ENCODE measurements around the gene SLC8A2. TPM values are rescaled to one million over a fixed set of nuclear protein-coding genes. Genes with fewer than 3 reads are reported as not detected.
A peak's percentile ranks its signal among the peaks of the same experiment; 100 is the strongest.

Gene SLC8A2
- total and polyA plus RNA-seq, 3 donors from 2014 or later = 4.2 to 12.9 (median 5.0) TPM

- WGBS, 2 donors = 2 to 3% methylated on average over 12 to 32 of the region's 70 CpGs
These were observed 52.5 kb downstream of the SLC8A2 start, which contains the start of gene MEIS3 for GRCh38 chr19:47419030-47419783. MEIS3 (minus strand) TSS chr19:47419527; CDS start chr19:47419081, 446 bp downstream.

GRCh38 chr19:47418692-47419029 is 53.0 kb downstream of the SLC8A2 start:
- no peaks in the 10 kb centered on the region for H3K27me3 ChIP-seq
- TF ChIP-seq POLR2A (IDR thresholded peaks at IDR 0.05) = no peak
- no peak for TF ChIP-seq CTCF (IDR thresholded peaks at IDR 0.05)
- intact Hi-C loops (cut with DNase I; ENCODE audit: low total_unique reads) = no loop called here
- WGBS, 2 donors = 0 to 1% methylated on average over 7 to 9 of the region's 9 CpGs
- no peak overlapping the region for H3K27ac ChIP-seq
- no peaks in the 10 kb centered on the region for H3K36me3 ChIP-seq (ENCODE audit: low read depth, missing control alignments)
- H3K9me3 ChIP-seq = no peaks in the 10 kb centered on the region
- DNase-seq = no peak
- peaks cover 3% of the 10 kb centered on the region for H3K4me1 ChIP-seq
- H3K4me3 ChIP-seq = peak overlapping the region; percentile 53

More at GRCh38 chr19:47419030-47419783, 52.5 kb downstream of the SLC8A2 start, which contains the start of gene MEIS3:
- H3K27ac ChIP-seq = no peak within 1 kb of the TSS
- no peaks in the 10 kb centered on the region for H3K36me3 ChIP-seq (ENCODE audit: low read depth, missing control alignments)
- no peaks in the 10 kb centered on the region for H3K9me3 ChIP-seq
- no peak for DNase-seq
- intact Hi-C loops (cut with DNase I; ENCODE audit: low total_unique reads) = no loop called here
- H3K4me1 ChIP-seq = peaks cover 3% of the 10 kb centered on the region
- peak within 1 kb of the TSS; percentile 53 for H3K4me3 ChIP-seq
- no peak for TF ChIP-seq CTCF (IDR thresholded peaks at IDR 0.05)
- TF ChIP-seq POLR2A (IDR thresholded peaks at IDR 0.05) = no peak
- no peaks in the 10 kb centered on the region for H3K27me3 ChIP-seq

- WGBS, 2 donors = 11 to 20% methylated on average over 27 to 34 of the region's 34 CpGs
- H3K36me3 ChIP-seq (ENCODE audit: low read depth, missing control alignments) = no peaks in the 10 kb centered on the region
- no peak for DNase-seq
- no peak for TF ChIP-seq POLR2A (IDR thresholded peaks at IDR 0.05)
- TF ChIP-seq CTCF (IDR thresholded peaks at IDR 0.05) = no peak
- peak overlapping the region; percentile 53 for H3K4me3 ChIP-seq
- H3K27me3 ChIP-seq = no peaks in the 10 kb centered on the region
- peaks cover 3% of the 10 kb centered on the region for H3K4me1 ChIP-seq
- no peak overlapping the region for H3K27ac ChIP-seq
- intact Hi-C loops (cut with DNase I; ENCODE audit: low total_unique reads) = no loop called here
- H3K9me3 ChIP-seq = no peaks in the 10 kb centered on the region
These were observed 53.7 kb downstream of the SLC8A2 start for GRCh38 chr19:47417746-47418691.

GRCh38 chr19:47417107-47417745 is 54.5 kb downstream of the SLC8A2 start:
- no peak for TF ChIP-seq POLR2A (IDR thresholded peaks at IDR 0.05)
- no peak for TF ChIP-seq CTCF (IDR thresholded peaks at IDR 0.05)
- peaks cover 3% of the 10 kb centered on the region for H3K4me1 ChIP-seq
- no peaks in the 10 kb centered on the region for H3K9me3 ChIP-seq
- no peak overlapping the region for H3K4me3 ChIP-seq
- 39 to 42% methylated on average over 16 to 18 of the region's 18 CpGs for WGBS, 2 donors
- no peak for DNase-seq
- no peaks in the 10 kb centered on the region for H3K36me3 ChIP-seq (ENCODE audit: low read depth, missing control alignments)
- no peak overlapping the region for H3K27ac ChIP-seq
- H3K27me3 ChIP-seq = no peaks in the 10 kb centered on the region
- intact Hi-C loops (cut with DNase I; ENCODE audit: low total_unique reads) = no loop called here
